GM12878 (cell line): Measurements from ENCODE around the gene GABRB3. TPM values are rescaled to one million over a fixed set of nuclear protein-coding genes. Genes with fewer than 3 reads are reported as not detected.

Experiments
- ATAC-seq: fragments of 200-7000 bp; cut with Tn5 transposase; 3 replicates; pipeline ENCODE4 v1.9.1; 2020; ENCODE audit warnings: mild to moderate bottlenecking, moderate library complexity
- BruUV-seq: library from RNA; stranded (reverse); fragments of 400-500 nt; replicated peaks from 2 replicates; lab custom pipeline; 2021; lab: Mats Ljungman, UMichigan
- CTCF ChIA-PET: fragments of 300-600 bp; sonication (Branson Sonifier 250); formaldehyde crosslinking; extraction: SDS; loops from one replicate; lab custom pipeline; 2021; ENCODE audit warnings: inconsistent platforms; lab: Yijun Ruan, JAX
- POLR2A ChIA-PET: fragments of 350-600 bp; formaldehyde crosslinking; extraction: SDS; loops from one replicate; lab custom pipeline; 2021; ENCODE audit warnings: inconsistent platforms; lab: Charles Lee
- RAD21 ChIA-PET: fragments of 300-600 bp; sonication (Branson Sonifier 250); formaldehyde crosslinking; loops from one replicate; lab custom pipeline; 2023; ENCODE audit warnings: antibody characterized with exemption; ENCODE audit not compliant: unreplicated experiment; lab: Charles Lee
- SMC1A ChIA-PET: fragments of 300-600 bp; sonication (Branson Sonifier 250); formaldehyde crosslinking; loops from one replicate; lab custom pipeline; 2023; ENCODE audit not compliant: unreplicated experiment, uncharacterized antibody; lab: Charles Lee
- DNase-seq: peaks from one replicate; pipeline ENCODE4 v3.0.0-alpha.2; 2011; ENCODE audit warnings: low read depth, low spot score
- FAIRE-seq: peaks from 3 replicates; lab custom pipeline; 2011; peaks lifted over from hg19 to GRCh38; lab: Jason Lieb, UNC
- H2AFZ ChIP-seq: 2 replicates; pipeline ENCODE4 v1.6.0; 2011; ENCODE audit warnings: low read depth, low read length, control low read depth; ENCODE audit not compliant: control insufficient read depth
- H3K27ac ChIP-seq: 2 replicates; pipeline ENCODE4 v1.5.1; 2011; ENCODE audit warnings: control low read depth; ENCODE audit not compliant: control insufficient read depth, insufficient read depth
- H3K27me3 ChIP-seq, 2 experiments: replicated peaks in 1 of 2; 2 replicates each; pipeline versions ENCODE4 v1.6.0 to v1.6.1; 2011; ENCODE audit warnings: low read length in 1 of 2; ENCODE audit not compliant: control insufficient read depth in 2 of 2, insufficient read depth in 2 of 2
- H3K36me3 ChIP-seq, 2 experiments: 2 replicates each; pipeline ENCODE4 v1.5.1; 2011; ENCODE audit warnings: low read length in 1 of 2; ENCODE audit not compliant: control insufficient read depth in 2 of 2, insufficient read depth in 2 of 2
- H3K4me1 ChIP-seq: 2 replicates; pipeline ENCODE4 v1.6.1; 2011; ENCODE audit warnings: mild to moderate bottlenecking, low read length, moderate library complexity, mixed read lengths; ENCODE audit not compliant: control insufficient read depth, insufficient read depth
- H3K4me2 ChIP-seq: 2 replicates; pipeline ENCODE4 v1.6.0; 2011; ENCODE audit warnings: control low read depth; ENCODE audit not compliant: control insufficient read depth, insufficient read depth
- H3K4me3 ChIP-seq: fragments of 200-600 bp; sonication (generic); 2 replicates; pipeline ENCODE4 v1.5.1; 2016
- H3K79me2 ChIP-seq: 2 replicates; pipeline ENCODE4 v1.6.0; 2011; ENCODE audit warnings: low read length; ENCODE audit not compliant: control insufficient read depth, insufficient read depth
- H3K9ac ChIP-seq: 2 replicates; pipeline ENCODE4 v1.8.0; 2011; ENCODE audit warnings: low read length, control low read depth, mixed read lengths; ENCODE audit not compliant: control insufficient read depth, insufficient read depth
- H3K9me3 ChIP-seq: replicated peaks from 3 replicates; pipeline ENCODE4 v1.5.1; 2011; ENCODE audit warnings: mild to moderate bottlenecking, low read length; ENCODE audit not compliant: control insufficient read depth, insufficient read depth
- H4K20me1 ChIP-seq: 2 replicates; pipeline ENCODE4 v1.6.0; 2011; ENCODE audit not compliant: control insufficient read depth, insufficient read depth
- CBFB ChIP-seq: IDR thresholded peaks from 2 replicates; pipeline ENCODE4 v1.6.1; 2016; ENCODE audit warnings: antibody characterized with exemption, low read depth
- CEBPB ChIP-seq, 2 experiments: fragments of 150-350 bp in 1 of 2; IDR thresholded peaks; 2 replicates each; pipeline ENCODE4 v1.6.1; 2012 to 2014; ENCODE audit warnings: low read depth in 2 of 2, low read length in 2 of 2, borderline replicate concordance in 1 of 2, inconsistent platforms in 1 of 2
- GATAD2B ChIP-seq: fragments of 450-650 bp; conservative IDR thresholded peaks from 2 replicates; pipeline ENCODE4 v1.6.1; 2017; ENCODE audit warnings: low read depth, mild to moderate bottlenecking, moderate library complexity
- HCFC1 ChIP-seq: fragments of 150-350 bp; IDR thresholded peaks from 2 replicates; pipeline ENCODE4 v1.6.1; 2014; ENCODE audit warnings: low read length
- JUNB ChIP-seq: IDR thresholded peaks from 2 replicates; pipeline ENCODE4 v1.6.1; 2016; ENCODE audit warnings: antibody characterized with exemption, mild to moderate bottlenecking
- MTA3 ChIP-seq: IDR thresholded peaks from 2 replicates; pipeline ENCODE4 v1.6.1; 2012; ENCODE audit warnings: low read length, inconsistent platforms, borderline replicate concordance
- MXI1 ChIP-seq: fragments of 150-350 bp; IDR thresholded peaks from 2 replicates; pipeline ENCODE4 v1.6.1; 2011; ENCODE audit warnings: low read depth, mild to moderate bottlenecking, inconsistent platforms, low read length, improper control_type of control experiment
- RB1 ChIP-seq: fragments of 450-650 bp; formaldehyde crosslinking; IDR thresholded peaks from 2 replicates; pipeline ENCODE4 v1.6.1; 2017; ENCODE audit warnings: mild to moderate bottlenecking, borderline replicate concordance
- SREBF1 ChIP-seq: IDR thresholded peaks from 2 replicates; pipeline ENCODE4 v1.6.1; 2012; ENCODE audit warnings: mild to moderate bottlenecking, low read length
- SUZ12 ChIP-seq: fragments of 200-600 bp; sonication (generic); IDR thresholded peaks from one replicate; pipeline ENCODE4 v1.6.1; 2018; ENCODE audit warnings: antibody characterized with exemption, mild to moderate bottlenecking; ENCODE audit not compliant: unreplicated experiment
- ZNF384 ChIP-seq: IDR thresholded peaks from 2 replicates; pipeline ENCODE4 v1.6.1; 2012; ENCODE audit warnings: low read depth, mild to moderate bottlenecking, low read length, improper control_type of control experiment, borderline replicate concordance
- WGBS: methylation state at CpG from one replicate; pipeline ENCODE4 v1.1.6; 2016; ENCODE audit warnings: low lambda C conversion rate; ENCODE audit not compliant: insufficient replicate concordance, insufficient coverage; ENCODE audit errors: missing lambda C conversion rate; 5-methylcytosine and 5-hydroxymethylcytosine counted together
- in situ Hi-C: fragments of 300-500 bp; cut with MboI; formaldehyde crosslinking; loops from 9 replicates; pipeline ENCODE4 v1.14.3; 2018; ENCODE audit warnings: mixed read lengths
- intact Hi-C: fragments of 100-400 bp; cut with micrococcal nuclease; formaldehyde crosslinking; loops from one replicate; pipeline ENCODE4 v1.14.2; 2022; ENCODE audit not compliant: unreplicated experiment
- polyA plus RNA-seq, 11 experiments: library from polyadenylated mRNA; depleted of rRNA in 4 of 11; unstranded in 6 of 11; stranded (reverse) in 5 of 11; fragments of >200 nt; fragmentation: Nextera tagmentation in 4 of 11; fragmentation: Illumina TruSeq in 1 of 11; extraction: Ambion mirVana in 4 of 11; extraction: Trizol in 1 of 11; gene quantifications; 1 replicate in 1 of 11; 2 replicates in 10 of 11; pipeline versions ENCODE4 v1.2.1 to v1.2.3, GENCODE V29; 2011 to 2016; ENCODE audit warnings: inconsistent platforms in 2 of 11, missing spikeins in 2 of 11, low read depth in 1 of 11
- total RNA-seq, 4 experiments: library from RNA; depleted of rRNA in 3 of 4; stranded (reverse); fragments of >200 nt in 3 of 4; fragmentation: Illumina TruSeq in 1 of 4; extraction: Trizol in 1 of 4; gene quantifications; 2 replicates each; pipeline versions ENCODE4 v1.2.1 to v1.2.3, GENCODE V29; 2013 to 2021
- TF ChIP-seq, protein P1 (sequence below): fragments of 450-650 bp; IDR thresholded peaks from 2 replicates; pipeline ENCODE4 v1.6.1; 2016; ENCODE audit warnings: mild to moderate bottlenecking
- TF ChIP-seq, protein P2 (sequence below): IDR thresholded peaks from 2 replicates; pipeline ENCODE4 v1.6.1; 2012; ENCODE audit warnings: mild to moderate bottlenecking, low read depth, low read length

Gene GABRB3
- total and polyA plus RNA-seq, 10 of the 15 experiments (the other 5 are each of a cell fraction or from before 2014, with no cell fraction given), result 0.05 to 0.08 (median 0.05) TPM; not detected in 7

DNA sequence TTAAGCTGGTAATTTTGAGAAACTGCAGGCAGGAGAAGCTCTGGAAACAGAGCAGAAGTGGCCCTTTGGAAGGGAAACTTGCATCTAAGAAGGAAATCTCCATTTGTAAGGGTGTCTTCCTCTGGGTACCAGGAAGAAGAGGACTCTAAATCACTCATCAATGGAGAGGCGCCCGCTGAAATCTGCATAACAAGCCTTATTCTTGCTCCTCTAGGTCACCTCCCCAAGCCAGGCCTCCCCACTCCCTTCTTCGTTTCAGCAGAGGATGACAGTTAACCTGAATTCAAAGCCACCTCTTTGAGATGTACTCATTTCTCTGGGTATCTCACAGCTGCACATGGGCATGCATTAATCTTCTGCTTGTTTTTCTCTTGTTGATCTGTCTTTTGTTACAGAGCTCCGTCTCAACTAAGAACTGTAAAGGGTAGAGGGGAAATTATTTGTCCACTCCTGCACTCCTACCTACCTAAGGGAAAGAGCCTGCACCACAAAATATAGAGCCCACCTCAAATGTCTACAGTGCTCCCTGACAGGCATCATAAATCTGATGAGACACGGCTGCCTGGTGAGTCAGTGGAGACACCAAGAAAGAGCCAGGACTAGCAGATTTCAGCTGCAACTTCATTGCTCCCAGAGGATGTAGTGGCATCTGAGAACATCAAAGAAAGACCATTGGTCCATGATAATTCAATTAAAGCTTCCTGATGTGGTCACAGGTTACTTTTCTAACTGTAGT lies 51.5 kb downstream of the GABRB3 start (continued):
- TF ChIP-seq SREBF1 (no peak), ZNF384 (no peak), HCFC1 (no peak)
- TF ChIP-seq, protein P1, sequence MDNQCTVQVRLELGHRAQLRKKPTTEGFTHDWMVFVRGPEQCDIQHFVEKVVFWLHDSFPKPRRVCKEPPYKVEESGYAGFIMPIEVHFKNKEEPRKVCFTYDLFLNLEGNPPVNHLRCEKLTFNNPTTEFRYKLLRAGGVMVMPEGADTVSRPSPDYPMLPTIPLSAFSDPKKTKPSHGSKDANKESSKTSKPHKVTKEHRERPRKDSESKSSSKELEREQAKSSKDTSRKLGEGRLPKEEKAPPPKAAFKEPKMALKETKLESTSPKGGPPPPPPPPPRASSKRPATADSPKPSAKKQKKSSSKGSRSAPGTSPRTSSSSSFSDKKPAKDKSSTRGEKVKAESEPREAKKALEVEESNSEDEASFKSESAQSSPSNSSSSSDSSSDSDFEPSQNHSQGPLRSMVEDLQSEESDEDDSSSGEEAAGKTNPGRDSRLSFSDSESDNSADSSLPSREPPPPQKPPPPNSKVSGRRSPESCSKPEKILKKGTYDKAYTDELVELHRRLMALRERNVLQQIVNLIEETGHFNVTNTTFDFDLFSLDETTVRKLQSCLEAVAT, result no peak

DNA sequence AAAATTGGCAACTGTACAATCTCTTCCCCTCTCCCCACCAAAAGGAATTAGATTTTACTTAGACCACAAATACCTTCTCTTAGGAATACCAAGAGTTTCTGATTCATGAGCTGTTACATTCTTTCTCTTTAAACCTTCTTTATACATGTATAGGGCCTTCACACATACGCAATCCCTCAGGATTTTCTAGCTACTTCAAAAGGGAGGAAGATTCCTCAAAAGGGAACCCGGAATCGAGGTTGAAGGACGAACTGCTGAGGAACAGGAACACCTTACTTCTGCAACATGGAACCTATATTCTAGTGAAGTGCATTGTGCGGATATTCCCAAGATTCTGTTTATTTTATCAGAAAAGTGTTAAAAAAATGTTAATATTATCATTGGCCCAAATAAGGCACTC lies 52.3 kb downstream of the GABRB3 start:
- ChIA-PET SMC1A (no interaction called here), POLR2A (no interaction called here), RAD21 (no interaction called here), CTCF (no interaction called here)
- DNase-seq, result no peak
- no TSS peak for BruUV-seq
- in situ Hi-C loops, result loop anchor here (10.0 kb wide), 1 partner anchor 56 kb away; no protein-coding TSS in a partner anchor
- Histone ChIP-seq H3K4me2 (no peak overlapping the region), H3K9me3 (no peaks in the 10 kb centered on the region; the same call in 2 of the 3 replicates), H3K36me3 (no peaks in the 10 kb centered on the region), H3K9ac (no peak overlapping the region), H4K20me1 (no peaks in the 10 kb centered on the region), H3K4me1 (no peaks in the 10 kb centered on the region), H3K27me3 (no peaks in the 10 kb centered on the region), H3K79me2 (no peaks in the 10 kb centered on the region), H3K27ac (no peak overlapping the region), H3K4me3 (no peak overlapping the region), H2AFZ (no peak overlapping the region)
- 31% methylated on average over 5 of the region's 5 CpGs for WGBS
- intact Hi-C loops, result no loop called here
- TF ChIP-seq ZNF384 (no peak), GATAD2B (no peak), RB1 (no peak), JUNB (no peak), MXI1 (no peak), SUZ12 (no peak), MTA3 (no peak), CBFB (no peak), SREBF1 (no peak), CEBPB (IDR thresholded peaks at IDR 0.05; ENCODE audit: borderline replicate concordance in 1 of 2, low read depth in 2 of 2, low read length in 2 of 2) (no peak)
- TF ChIP-seq, protein P2, sequence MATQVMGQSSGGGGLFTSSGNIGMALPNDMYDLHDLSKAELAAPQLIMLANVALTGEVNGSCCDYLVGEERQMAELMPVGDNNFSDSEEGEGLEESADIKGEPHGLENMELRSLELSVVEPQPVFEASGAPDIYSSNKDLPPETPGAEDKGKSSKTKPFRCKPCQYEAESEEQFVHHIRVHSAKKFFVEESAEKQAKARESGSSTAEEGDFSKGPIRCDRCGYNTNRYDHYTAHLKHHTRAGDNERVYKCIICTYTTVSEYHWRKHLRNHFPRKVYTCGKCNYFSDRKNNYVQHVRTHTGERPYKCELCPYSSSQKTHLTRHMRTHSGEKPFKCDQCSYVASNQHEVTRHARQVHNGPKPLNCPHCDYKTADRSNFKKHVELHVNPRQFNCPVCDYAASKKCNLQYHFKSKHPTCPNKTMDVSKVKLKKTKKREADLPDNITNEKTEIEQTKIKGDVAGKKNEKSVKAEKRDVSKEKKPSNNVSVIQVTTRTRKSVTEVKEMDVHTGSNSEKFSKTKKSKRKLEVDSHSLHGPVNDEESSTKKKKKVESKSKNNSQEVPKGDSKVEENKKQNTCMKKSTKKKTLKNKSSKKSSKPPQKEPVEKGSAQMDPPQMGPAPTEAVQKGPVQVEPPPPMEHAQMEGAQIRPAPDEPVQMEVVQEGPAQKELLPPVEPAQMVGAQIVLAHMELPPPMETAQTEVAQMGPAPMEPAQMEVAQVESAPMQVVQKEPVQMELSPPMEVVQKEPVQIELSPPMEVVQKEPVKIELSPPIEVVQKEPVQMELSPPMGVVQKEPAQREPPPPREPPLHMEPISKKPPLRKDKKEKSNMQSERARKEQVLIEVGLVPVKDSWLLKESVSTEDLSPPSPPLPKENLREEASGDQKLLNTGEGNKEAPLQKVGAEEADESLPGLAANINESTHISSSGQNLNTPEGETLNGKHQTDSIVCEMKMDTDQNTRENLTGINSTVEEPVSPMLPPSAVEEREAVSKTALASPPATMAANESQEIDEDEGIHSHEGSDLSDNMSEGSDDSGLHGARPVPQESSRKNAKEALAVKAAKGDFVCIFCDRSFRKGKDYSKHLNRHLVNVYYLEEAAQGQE, result no peak
- FAIRE-seq, result no peak
- no peak for ATAC-seq
